Left ventricle myocardium inferior (tissue), 1 donor: Measurements from ENCODE around the gene CNGB1. TPM values are rescaled to one million over a fixed set of nuclear protein-coding genes. Genes with fewer than 3 reads are reported as not detected.

ENCODE experiments used
- DNase-seq: peaks from one replicate; pipeline ENCODE4 v3.0.0-alpha.2; 2020
- H3K27ac ChIP-seq: fragments of 200-600 bp; replicated peaks from 2 replicates; pipeline ENCODE4 v1.8.0; 2021
- H3K27me3 ChIP-seq: fragments of 200-600 bp; 2 replicates; pipeline ENCODE4 v1.8.0; 2021; ENCODE audit warnings: low read depth
- H3K36me3 ChIP-seq: fragments of 200-600 bp; 2 replicates; pipeline ENCODE4 v1.8.0; 2021
- H3K4me1 ChIP-seq: fragments of 200-600 bp; 2 replicates; pipeline ENCODE4 v1.8.0; 2021
- H3K4me3 ChIP-seq: fragments of 200-600 bp; 2 replicates; pipeline ENCODE4 v1.8.0; 2021; ENCODE audit warnings: mild to moderate bottlenecking, moderate library complexity
- H3K9me3 ChIP-seq: fragments of 200-600 bp; replicated peaks from 2 replicates; pipeline ENCODE4 v1.8.0; 2021
- CTCF ChIP-seq: fragments of 200-600 bp; IDR thresholded peaks from 2 replicates; pipeline ENCODE4 v1.8.0; 2021; ENCODE audit warnings: antibody characterized with exemption, mild to moderate bottlenecking, borderline replicate concordance
- intact Hi-C: fragments of 100-400 bp; cut with micrococcal nuclease; formaldehyde crosslinking; loops from one replicate; pipeline ENCODE4 v1.11.0; 2022
- total RNA-seq: library from RNA; stranded (reverse); fragmentation: NEBNext Ultra II Directional; extraction: Animal tissue kit (Norgen Biotek cat#: 25700); gene quantifications from one replicate; pipeline ENCODE4 v1.2.1, GENCODE V29; 2021
- donor health status: DM: no; HTN: yes; CAD: no; lungs with severe emphysema.

The CNGB1 gene
- total RNA-seq, 1 donor from 2014 or later, result not detected

DNA sequence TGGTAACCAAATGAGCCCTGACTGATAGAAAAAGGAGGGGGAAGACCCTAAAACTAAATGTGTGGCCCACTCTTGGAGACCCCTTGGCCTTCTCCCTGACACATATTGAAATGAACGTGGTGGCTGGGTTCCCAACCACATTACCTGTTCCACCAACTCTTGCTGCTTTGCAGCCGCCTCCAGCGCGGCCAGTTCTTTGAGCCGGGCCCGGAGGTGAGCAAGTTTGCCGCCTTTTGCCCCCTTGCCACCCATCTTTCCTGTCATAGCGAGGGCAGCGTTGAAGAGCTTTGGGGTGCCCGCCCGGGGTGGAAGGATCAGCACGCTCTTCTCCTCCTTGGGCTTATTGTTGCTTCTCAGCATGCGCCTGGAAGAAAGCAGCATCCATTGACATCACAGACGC lies 83.2 kb downstream of the CNGB1 start:
- no peak overlapping the region for H3K4me3 ChIP-seq
- no peaks in the 10 kb centered on the region for H3K9me3 ChIP-seq
- intact Hi-C loops, result no loop called here
- peaks cover 62% of the 10 kb centered on the region for H3K27me3 ChIP-seq
- H3K36me3 ChIP-seq, result no peaks in the 10 kb centered on the region
- no peak overlapping the region for H3K27ac ChIP-seq
- TF ChIP-seq CTCF, result no peak
- DNase-seq, result no peak
- peaks cover 16% of the 10 kb centered on the region for H3K4me1 ChIP-seq

GRCh38 chr16:57886427-57886826 lies 84.5 kb downstream of the CNGB1 start:
- intact Hi-C loops, result no loop called here
- H3K4me1 ChIP-seq, result peaks cover 16% of the 10 kb centered on the region
- H3K9me3 ChIP-seq, result no peaks in the 10 kb centered on the region

DNA sequence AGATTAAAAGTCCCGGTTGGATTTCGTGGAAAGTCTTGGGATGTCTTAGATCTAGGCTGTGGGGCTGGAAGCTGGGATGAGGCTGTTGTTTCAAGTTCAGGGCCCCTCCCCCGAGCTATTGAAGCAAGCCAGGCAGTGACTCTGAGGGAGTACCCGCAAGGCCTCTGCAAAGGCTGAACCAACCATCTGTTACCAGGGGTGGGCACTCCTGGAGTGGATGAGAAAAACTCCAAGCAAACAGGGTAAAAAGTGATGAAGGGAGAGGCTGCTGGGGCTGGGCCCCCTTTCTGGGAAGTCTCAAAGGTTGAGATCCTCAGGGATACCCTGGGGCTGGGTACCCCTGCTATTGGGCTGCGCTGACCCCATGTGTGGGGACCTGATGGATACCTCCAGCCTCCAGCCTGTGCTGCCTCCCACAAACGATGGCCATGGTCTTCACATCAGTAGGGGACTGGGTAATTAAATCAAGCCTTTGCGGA lies 86.2 kb downstream of the CNGB1 start:
- intact Hi-C loops, result no loop called here

More at GRCh38 chr16:57886427-57886826, 84.5 kb downstream of the CNGB1 start:
- Histone ChIP-seq H3K36me3 (no peaks in the 10 kb centered on the region), H3K27me3 (peaks cover 75% of the 10 kb centered on the region), H3K27ac (no peak overlapping the region), H3K4me3 (no peak overlapping the region)
- TF ChIP-seq CTCF, result no peak
- DNase-seq, result no peak

DNA sequence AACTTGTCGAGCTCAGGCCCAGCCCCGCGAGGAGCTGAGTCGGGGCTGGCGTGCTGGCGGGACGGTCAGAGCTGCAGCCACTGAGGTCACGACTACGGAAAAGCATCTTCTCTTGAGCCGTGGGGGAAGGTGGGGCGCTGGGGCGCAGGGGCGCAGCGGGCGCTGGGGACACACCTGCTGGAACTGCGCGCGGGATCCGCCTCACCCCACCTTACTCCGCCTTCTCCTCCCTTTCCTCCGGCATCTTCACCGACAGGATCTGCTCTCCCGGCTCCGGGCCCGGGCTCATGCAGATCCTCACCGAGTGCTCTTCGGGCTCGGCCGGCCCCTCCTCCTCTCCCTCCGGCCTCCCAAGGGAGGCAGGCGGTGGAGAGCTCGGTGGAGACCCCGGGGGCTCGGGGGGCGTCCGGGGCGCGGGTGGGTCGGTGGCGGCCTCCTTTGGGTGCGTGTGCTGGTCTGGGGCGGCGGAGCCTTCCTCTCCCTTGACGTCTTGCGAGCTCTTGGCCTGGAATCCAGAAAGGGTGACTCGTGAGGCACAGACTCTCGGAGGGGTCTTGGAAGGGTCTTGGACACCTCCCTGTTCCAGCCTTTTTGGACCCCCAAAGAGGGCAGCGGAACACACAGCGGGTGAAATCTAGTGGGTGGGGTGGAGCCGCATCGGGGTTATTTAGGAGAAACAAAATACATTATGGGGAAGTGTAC lies 86.8 kb downstream of the CNGB1 start:
- Histone ChIP-seq H3K4me1 (peaks cover 6% of the 10 kb centered on the region), H3K27me3 (peaks cover 83% of the 10 kb centered on the region), H3K9me3 (no peaks in the 10 kb centered on the region), H3K27ac (no peak overlapping the region), H3K4me3 (peak overlapping the region; percentile 33), H3K36me3 (no peaks in the 10 kb centered on the region)
- intact Hi-C loops, result no loop called here
- no peak for DNase-seq
- no peak for TF ChIP-seq CTCF

More for the DNA sequence above, 86.2 kb downstream of the CNGB1 start:
- H3K9me3 ChIP-seq, result no peaks in the 10 kb centered on the region
- TF ChIP-seq CTCF, result no peak
- no peak overlapping the region for H3K27ac ChIP-seq
- H3K36me3 ChIP-seq, result no peaks in the 10 kb centered on the region
- H3K4me3 ChIP-seq, result no peak overlapping the region
- peaks cover 89% of the 10 kb centered on the region for H3K27me3 ChIP-seq
- DNase-seq, result no peak
- peaks cover 7% of the 10 kb centered on the region for H3K4me1 ChIP-seq

GRCh38 chr16:57883480-57883879 lies 87.4 kb downstream of the CNGB1 start:
- Histone ChIP-seq H3K4me1 (peaks cover 6% of the 10 kb centered on the region), H3K4me3 (no peak overlapping the region), H3K36me3 (no peaks in the 10 kb centered on the region), H3K9me3 (no peaks in the 10 kb centered on the region), H3K27me3 (peaks cover 84% of the 10 kb centered on the region), H3K27ac (no peak overlapping the region)
- TF ChIP-seq CTCF, result no peak
- no peak for DNase-seq
- intact Hi-C loops, result no loop called here
